HG02852 (cell line): ENCODE results near the gene BCL7A.

Experiments
- ATAC-seq: cut with Tn5 transposase; IDR thresholded peaks from one replicate; pipeline ENCODE4 v1.9.1; 2021; ENCODE audit warnings: mild to moderate bottlenecking, moderate library complexity; ENCODE audit not compliant: unreplicated experiment

BCL7A gene

GRCh38 chr12:121996945-121997612 lies 24.6 kb upstream of the BCL7A start:
- no peak for ATAC-seq

- no peak for ATAC-seq
Observed at GRCh38 chr12:122001466-122002209, 20.0 kb upstream of the BCL7A start.

- no peak for ATAC-seq
Observed at GRCh38 chr12:122003651-122004611, 17.8 kb upstream of the BCL7A start.

DNA sequence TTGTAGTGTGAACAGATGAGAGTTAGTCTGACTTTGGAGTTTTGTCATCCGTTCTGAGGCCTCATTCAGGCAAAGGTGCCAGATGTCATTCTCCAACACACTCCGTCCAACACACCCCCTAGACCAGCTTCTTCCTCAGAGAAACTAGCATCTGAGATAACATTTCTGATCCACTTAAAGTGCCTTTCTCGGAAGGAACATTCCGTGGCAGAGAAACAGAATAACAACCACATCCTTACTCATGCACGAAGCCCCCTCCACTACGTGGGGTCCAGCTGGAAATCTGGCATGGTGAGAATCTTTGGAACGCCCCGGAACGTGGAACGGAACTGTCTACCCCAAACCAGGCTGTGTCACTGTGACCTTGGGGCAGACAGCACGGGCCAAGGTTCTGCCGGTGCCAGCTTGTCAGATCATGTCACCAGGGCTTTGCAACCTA lies 17.0 kb upstream of the BCL7A start:
- no peak for ATAC-seq

DNA sequence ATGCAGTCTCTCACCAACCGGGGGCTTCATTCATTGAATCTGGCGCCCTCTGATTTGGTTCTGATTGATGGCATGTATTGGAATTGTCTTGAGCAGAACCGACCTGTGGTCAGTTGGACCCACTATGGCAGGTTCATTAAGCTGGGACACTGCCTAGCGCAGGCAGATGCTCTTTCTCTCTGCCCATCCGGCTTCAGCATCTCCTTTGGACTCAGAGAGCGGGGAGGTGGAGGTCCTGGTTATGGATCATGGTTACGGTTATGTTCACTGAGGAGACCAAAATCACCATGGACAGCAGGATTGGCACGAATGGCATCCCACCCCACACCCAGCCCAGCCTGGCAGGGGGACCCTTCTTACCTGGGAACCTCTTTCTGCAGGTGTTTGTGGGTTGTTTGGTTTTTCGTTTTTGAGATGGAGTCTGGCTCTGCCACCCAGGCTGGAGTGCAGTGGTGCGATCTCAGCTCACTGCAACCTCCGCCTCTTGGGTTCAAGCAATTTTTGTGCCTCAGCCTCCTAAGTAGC lies 16.4 kb upstream of the BCL7A start:
- ATAC-seq: no peak

DNA sequence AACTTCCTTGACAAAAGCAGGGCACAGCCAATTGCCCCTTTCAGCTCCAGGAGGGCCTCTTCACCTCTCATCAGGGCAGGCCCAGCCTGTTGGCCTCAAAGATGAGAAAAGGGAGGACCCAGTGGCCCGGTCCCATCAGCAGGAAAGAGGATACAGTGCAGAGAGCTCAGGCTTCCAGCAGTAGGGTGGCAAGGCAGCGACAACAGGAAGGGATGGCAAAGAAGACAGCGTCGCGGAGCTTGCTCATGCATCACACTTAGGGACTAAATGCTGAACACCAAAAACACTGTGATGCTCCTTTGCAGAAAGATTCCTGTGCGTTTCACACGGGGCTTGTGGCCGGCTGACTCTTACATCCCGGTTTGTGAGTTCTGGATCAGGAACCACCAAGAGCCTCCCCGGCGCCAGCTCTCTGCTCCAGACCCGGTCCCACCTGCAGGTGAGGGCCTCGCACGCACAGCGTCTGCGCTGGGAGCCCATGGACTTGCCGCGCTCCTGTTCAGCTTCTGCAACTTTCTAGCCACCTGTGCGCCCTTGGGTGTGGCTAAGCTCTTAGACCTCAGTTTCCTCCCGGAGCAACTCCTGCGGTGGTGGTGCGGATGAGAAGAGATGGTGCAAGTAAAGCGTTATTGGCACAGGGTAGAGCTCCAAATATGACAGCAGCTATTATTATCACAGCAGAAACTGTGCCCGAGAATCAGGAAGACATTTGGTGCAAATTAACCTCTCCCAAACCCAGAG lies 15.3 kb upstream of the BCL7A start:
- no peak for ATAC-seq

- ATAC-seq: no peak
Observed at GRCh38 chr12:122009741-122010140, 11.9 kb upstream of the BCL7A start.

DNA sequence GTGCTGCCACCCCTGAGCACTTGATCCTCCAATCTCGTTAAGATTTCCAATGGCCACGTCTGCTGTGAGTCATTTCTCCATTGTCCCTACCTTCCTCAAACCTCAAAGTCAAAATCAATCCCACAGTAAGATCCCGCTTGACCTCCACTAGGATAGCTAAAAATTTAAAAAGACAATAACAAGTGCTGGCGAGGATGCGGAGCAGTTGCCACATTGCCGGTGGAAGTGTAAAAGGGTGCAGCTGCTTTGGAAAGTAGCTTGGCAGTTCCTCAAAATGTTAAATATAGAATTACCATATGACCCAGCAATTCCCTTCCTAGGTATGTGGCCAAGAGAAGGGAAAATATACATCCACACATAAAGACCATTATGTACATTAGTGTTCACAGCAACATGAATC lies 9.5 kb upstream of the BCL7A start:
- ATAC-seq: no peak

DNA sequence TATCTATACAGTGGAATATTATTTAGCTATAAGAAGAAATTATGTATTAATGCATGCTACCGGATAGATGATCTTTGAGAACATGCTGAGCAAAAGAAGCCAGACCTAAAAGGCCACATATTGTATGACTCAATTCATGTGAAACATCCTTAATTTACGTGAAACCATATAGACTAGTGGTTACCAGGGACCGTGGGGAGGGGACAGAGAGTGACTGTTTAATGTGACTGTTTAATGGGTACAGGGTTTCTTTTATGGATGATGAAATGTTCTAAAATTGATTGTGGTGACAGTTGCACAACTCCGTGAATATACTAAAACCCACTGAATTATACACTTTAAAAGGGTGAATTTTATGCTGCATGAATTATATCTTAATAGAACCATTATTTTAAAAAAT lies 8.5 kb upstream of the BCL7A start:
- ATAC-seq: no peak

GRCh38 chr12:122013791-122014590 lies 7.7 kb upstream of the BCL7A start:
- ATAC-seq: no peak

GRCh38 chr12:122014781-122015180 lies 6.9 kb upstream of the BCL7A start:
- ATAC-seq: no peak

DNA sequence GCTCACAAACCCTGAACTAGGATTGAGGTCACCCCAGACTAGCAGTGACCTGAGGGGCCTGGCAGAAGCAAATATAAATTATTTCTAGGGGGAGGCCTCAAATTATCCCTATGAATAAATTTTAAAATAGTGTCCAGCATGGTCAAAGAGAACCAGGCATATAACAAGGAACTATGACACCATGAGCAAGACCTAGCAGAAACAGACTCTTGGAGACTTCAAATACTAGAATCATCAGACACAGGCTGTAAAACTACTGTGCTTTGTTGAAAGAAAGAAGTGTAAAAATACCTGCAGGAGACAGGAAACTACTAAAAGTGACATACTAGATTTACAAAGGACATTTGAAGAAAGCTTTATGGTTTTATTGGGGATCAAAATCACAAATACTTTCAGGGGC lies 3.2 kb upstream of the BCL7A start:
- no peak for ATAC-seq

DNA sequence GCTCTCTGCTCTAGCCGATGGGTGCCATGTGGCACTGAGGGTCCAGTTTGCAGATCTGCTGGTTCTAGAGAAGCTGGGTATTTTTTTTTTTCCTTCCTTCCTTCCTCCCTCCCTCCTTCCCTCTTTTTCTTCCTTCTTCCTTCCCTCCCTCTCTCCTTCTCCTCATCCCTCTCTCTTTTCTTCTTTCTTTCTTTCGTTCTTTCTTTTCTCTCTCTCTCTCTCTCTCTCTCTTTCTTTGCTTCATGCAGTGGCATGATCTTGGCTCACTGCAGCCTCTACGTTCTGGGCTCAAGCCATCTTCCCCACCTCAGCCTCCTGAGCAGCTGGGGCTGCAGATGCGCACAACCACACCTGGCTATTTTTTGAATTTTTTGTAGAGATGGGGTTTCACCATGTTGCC lies 2.7 kb upstream of the BCL7A start:
- no peak for ATAC-seq

DNA sequence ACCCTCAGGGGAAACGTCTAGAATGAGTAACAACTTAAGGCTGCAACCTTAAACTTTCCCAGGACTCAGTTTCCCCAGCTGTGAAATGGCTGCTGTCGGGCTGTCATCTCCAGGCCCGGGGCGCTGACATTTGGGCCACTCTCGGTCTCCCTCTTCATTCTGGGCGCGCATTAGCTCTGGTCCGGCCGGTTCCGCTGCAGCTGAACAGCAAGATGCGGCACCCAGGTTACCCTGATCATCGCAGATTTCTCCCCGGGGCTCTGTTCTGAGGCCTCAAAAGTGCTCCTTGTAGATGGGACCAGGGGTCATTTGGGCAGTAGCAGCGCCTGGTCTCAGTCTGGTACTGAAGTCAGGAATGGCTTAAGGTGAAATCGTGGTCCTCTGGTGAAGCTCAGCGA lies 890 bp upstream of the BCL7A start:
- no peak for ATAC-seq

- ATAC-seq: no peak
Observed at GRCh38 chr12:122021193-122021821, 377 bp upstream of the BCL7A start.

DNA sequence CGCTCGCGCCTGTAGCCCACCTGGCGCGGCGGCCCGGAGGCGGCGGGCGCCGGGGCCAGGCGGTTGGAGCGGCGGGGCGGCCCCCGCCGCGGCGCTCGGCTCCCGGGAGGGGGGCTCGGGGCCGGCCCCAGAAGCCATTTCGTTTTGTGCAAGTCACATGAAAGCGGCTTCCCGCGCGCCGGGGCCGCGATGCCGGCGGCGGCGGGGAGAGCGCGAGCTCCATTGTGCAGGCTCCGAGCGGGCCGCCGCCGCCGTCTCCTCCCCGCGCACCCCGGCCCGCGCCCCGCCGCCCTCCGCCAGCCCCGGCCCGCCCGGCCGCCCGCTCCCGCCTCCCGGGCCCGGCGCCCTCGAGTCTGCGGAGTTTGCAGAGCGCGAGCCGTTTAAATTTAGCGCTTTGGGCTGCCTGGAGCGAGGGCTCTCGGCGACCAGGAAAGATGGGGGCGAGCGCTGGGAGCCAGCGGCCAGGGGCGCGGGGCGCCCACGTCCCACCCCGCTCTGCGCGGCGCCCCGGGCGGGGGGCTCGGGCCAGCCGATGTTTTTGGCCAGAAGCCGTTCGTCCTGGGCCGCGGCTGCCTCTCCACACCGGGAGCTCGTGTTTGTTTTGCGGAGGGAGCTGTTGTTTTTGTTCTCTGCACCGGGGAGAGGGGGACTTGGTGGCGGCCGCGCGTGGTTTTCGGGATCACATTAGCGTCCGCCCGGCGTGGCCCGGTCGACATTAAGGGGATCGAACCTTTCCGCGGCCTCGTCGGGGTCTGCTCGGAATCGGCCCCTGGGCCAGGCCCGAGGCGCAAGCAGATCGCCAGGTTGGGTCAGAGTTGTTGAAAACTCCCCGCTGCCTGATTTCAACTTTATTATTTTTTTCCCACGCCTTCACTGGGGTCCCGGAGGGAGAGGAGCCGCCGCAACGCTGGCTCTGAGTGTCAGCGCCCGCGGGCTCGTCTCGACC lies 982 bp downstream of the BCL7A start:
- ATAC-seq: no peak

DNA sequence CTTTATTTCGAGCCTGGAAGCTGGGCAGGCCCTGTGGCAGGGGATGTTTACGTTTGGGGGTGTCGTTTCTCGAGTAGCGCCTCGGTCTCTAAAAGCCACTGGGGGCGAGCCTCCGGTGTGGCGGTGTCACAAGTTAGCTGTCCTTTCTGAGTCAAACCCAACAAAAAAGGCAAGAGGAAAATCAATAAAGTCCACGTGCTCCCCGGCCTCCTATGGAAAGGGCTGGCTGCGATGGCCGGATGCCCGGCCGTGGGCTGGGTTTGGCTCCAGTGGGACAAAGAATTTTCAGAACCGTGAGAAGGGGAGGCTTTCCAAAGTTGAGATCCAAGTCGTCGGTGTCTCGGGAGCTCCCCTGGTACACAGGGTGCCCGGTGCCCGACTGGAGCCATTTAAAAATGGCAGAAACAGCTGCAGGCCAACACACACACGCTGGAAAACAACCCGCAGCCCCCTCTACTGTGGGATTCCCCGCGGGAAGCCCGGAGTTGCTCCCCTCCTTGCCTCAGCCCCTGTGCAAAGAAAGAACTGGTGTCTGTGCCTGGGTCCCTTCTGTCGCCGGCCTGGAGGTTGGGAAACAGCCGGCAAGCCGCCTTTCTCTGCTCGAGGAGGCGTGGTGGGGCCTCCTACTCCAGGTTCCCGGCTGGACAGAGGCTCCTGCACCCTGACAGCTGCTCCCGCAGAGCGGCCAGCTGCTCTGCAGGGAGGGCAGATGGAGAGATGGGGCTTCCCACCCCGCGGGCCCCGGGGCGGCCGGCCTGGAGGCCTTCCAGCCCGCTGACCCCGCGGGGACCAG lies 1.9 kb downstream of the BCL7A start:
- ATAC-seq: no peak
